CD4-positive, alpha-beta T cell treated with Interleukin-1 beta for 1 hour (primary cell): ENCODE measurements around the gene AGBL4.
"Not testable (repeated sequence)": the region's sequence is repeated elsewhere in the genome, so short reads cannot be mapped to it uniquely, and the experiment has no call there.

ENCODE experiments used
- DNase-seq, 2 donors: peaks; one replicate each; pipeline ENCODE4 v3.0.0-alpha.2; 2020 to 2022

Gene AGBL4

GRCh38 chr1:48560577-48560976 lies 1463.2 kb downstream of the AGBL4 start:
- DNase-seq: no peak

DNA sequence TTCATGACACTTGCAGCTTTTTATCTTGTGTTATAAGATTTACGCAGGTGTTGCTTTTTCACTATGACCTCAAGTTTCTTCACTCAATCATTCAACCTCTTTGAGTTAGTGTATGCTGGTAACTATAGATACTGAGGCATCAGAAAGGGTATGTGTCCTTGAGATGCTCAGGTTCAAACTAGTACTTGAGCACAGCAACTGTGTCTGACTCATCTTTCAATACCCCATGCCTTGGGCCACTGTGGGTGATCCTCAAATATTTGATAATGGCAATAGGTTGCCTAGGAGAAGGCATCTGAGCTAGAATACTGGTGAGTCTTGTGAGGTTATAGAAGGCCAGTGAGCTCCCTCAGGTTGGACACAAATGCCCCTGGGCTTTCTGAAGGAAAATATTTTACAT lies 1463.6 kb downstream of the AGBL4 start:
- DNase-seq: no peak

GRCh38 chr1:48558366-48558765 lies 1465.4 kb downstream of the AGBL4 start:
- DNase-seq: no peak

GRCh38 chr1:48556186-48556850 lies 1467.4 kb downstream of the AGBL4 start:
- no peak for DNase-seq

GRCh38 chr1:48555271-48555670 lies 1468.5 kb downstream of the AGBL4 start:
- no peak for DNase-seq

DNA sequence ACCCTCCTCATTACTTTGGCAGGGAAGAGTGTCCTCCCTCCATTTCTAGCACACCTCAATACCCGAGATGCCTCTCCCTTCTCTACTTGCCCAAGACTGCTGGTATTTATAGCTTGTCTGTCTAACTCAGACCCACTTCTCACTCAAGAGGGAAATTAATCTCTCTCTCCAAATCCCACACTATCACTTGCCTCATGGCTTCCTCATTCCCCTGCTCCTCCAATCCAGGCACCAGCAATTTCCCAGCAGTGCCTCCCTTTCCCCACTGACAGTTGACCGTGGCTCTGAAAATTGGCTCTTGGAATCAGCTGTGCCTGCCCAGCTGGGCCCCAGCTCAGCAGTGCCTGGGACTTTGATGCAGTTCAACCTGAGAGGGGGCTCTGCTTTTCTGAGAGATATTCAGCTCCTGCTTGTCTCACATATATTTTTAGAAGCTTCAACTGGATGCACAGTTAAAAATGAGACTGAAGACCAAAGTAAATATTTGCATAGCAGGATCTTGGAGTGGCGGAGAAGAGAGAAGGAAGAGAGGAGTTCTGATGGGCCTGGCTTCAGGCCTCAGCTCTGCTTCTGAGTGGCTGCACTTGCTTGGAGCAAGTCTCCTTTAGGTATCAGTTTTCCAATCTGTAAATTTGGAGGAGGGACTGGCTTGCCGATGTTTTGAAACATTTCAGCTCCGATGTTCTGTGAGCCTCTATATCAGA lies 1470.7 kb downstream of the AGBL4 start:
- DNase-seq: no peak

- no peak for DNase-seq
Observed at GRCh38 chr1:48552420-48552819, 1471.3 kb downstream of the AGBL4 start.

DNA sequence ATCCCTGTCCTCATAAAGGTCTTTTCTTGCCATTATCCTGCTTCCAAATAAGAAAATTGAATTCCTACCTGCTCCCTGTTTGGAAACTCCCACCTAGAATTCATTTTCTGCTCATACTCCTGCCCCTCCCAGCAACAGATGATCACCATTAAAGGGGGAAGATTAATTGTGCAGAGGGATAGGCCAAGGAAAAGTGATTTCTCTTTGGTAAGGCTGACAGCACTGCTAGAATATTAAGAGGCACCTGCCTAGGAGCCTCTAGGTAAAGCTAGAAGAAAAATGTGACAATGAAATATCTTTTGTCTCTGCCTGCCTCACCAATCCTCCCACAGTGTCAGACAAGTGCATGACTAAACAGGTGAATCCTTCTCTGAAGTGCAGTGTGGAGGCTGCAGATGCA lies 1474.8 kb downstream of the AGBL4 start:
- no peak for DNase-seq

DNA sequence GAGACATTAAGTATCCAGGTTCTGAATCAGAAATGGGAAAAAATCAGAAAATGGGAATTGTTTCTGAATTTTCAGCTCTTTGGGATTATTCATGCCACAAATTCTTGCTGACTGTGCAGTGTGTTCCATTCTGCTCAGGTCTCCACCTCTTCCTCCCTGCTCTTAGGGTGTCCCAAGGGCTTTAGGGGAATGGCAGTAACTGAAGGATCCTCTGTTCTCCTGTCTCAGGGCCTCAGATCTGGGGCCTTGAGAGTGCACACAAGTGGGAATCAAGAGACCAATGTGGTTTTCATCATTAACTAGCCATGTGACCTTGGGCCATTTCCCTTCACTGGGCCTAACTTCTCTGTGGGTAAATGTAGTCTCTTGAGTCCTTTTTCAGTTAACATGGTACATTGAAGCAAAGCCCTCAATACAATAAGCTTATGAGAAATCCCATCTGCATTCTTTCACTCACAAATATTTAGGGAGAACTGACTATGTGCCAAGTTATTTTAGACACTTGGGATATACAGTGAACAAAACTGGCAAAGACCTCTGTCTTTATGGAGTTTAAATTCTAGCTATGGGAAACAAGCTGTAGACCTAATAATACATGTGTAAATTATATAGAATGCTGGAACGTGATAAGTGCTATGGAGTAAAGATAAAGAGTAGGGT lies 1476.1 kb downstream of the AGBL4 start:
- DNase-seq: no peak

DNA sequence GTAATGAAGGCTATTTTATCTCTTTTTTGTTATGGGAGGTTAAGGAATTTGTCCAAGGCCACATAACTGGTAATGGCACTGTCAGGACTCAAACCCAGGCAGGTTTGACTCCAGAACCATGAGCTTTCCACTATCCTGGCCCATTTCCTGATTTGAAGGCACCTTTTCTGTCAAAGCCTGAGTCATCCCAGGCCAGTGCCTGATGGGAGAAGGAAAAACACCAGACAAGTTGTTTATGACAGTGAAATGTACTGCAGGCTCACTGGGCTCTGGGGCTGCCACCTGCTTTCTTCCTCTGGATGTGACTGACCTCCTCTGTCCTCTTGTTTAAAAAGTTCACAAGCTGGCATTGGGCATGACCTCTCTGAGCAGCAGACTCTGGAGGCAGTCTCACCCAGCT lies 1479.9 kb downstream of the AGBL4 start:
- DNase-seq: no peak

DNA sequence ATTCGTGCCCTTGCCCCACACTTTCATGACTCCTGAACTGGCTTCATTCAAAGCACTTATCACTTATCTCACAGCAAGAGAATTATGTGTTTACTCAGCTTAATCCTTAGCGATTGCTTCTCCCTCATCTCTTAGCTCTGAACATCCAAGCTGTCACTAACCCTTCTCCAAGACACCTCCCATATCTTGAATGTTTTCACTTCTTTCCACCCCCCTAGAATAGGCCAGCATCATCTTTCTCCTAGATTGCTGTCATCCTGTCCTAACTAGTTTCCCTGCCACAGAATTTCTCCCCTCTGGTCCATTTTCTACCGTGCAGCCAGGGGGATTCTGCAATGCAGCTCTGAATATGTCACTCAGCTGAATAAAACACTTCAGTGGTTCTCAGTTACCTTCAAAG lies 1483.2 kb downstream of the AGBL4 start:
- no peak for DNase-seq

GRCh38 chr1:48536477-48536876 lies 1487.3 kb downstream of the AGBL4 start:
- DNase-seq: no peak

GRCh38 chr1:48532976-48533375 lies 1490.8 kb downstream of the AGBL4 start:
- no peak for DNase-seq

DNA sequence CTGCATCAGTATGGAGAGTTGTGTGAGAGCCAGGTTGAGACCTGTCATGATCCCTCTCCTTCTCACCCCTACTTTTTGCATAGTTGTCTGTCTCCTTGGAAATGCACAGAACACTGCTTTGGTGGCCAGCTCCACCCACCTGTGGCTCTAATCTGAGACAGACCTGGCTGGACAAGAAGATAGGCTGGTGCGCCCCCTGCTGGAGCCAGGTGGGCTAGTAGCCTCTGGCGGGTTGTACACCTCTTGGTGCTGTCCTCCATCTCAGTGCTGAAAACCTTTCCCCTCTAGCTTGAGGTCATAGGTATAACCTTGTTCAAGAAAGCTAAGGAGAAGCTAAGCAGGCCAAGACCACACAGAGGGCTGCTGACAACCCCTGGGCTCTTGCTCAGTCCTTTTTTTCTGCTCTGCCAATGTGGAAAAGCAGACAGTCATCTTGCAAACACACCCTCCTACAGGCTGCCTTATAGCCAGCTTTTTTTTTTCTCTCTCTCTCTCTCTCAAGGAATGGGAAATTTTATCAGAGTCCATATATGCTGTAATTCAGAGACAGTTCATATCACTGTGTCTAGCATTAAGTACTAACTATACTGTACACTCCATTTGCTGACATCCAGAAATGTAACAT lies 1492.9 kb downstream of the AGBL4 start:
- DNase-seq: peak; percentile 1 to 4

- no peak for DNase-seq
Observed at GRCh38 chr1:48527051-48527450, 1496.7 kb downstream of the AGBL4 start.

- DNase-seq: no peak
Observed at GRCh38 chr1:48526008-48526710, 1497.6 kb downstream of the AGBL4 start.

- no peak for DNase-seq
Observed at GRCh38 chr1:48524892-48525467, 1498.8 kb downstream of the AGBL4 start.

DNA sequence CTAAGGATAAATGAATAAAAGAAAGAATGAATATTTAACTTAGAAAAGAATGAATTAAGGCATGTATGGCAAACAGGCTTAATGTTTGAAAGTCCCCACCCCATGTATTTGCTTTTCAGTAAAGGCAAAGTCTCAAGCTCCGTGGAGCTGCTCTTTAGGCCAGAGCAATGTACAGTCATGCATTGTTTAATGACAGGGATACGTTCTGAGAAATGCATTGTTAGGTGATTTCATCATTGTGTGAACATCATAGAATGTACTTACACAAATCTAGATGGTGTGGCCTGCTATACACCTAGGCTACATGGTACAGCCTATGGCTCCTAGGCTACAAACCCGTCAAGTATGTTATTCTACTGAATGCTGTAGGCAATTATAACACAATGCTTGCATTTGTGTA lies 1500.2 kb downstream of the AGBL4 start:
- DNase-seq: no peak

DNA sequence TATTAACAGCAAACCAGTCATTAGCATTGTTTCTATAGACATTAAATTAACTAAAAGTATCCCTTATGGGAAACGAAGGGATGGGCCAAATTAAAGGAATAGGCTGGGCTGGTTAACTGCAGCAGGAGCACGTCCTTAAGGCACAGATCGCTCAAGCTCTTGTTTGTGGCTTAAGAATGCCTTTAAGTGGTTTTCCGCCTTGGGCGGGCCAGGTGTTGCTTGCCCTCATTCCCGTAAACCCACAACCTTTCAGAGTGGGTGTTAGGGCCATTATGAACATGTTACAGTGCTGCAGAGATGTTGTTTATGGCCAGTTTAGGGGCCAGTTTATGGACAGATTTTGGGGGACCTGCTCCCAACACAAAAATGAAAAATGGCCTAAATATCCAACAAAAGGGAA lies 1503.9 kb downstream of the AGBL4 start:
- DNase-seq: not testable (repeated sequence)

DNA sequence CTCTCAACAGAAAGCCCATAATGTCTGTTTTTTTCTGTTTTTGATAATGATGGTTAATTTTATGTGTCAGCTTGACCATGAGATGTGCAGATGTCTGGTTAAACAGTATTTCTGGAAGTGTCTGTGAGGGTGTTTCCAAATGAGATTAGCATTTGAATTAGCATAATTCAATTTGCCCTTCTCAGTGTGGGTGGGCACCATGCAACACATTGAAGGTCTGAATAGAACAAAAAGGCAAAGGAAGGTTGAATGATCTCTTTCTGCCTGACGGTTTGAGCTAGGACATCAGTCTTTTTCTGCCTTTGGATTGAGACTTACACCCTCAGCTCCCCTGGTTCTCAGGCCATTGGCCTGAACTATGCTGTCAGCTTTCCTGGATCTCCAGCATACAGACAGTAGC lies 1516.9 kb downstream of the AGBL4 start:
- DNase-seq: no peak

- no peak for DNase-seq
Observed at GRCh38 chr1:48500541-48501450, 1523.0 kb downstream of the AGBL4 start.
